GM12864 (cell line): Measurements from ENCODE around the gene APEX1.
"Not testable (repeated sequence)": the region's sequence is repeated elsewhere in the genome, so short reads cannot be mapped to it uniquely, and the experiment has no call there.

Source experiments
- DNase-seq: peaks from one replicate; pipeline ENCODE4 v3.0.0-alpha.2; 2011; ENCODE audit warnings: low read depth
- H3K4me3 ChIP-seq: 2 replicates; pipeline ENCODE4 v1.5.1; 2011; ENCODE audit warnings: mild to moderate bottlenecking, low read depth, low read length, control low read depth
- TF ChIP-seq, protein P1 (sequence below): IDR thresholded peaks from 2 replicates; pipeline ENCODE4 v1.5.1; 2011; ENCODE audit warnings: low read depth, mild to moderate bottlenecking, moderate library complexity, low read length, control low read depth, inconsistent platforms; ENCODE audit errors: missing control alignments

Gene APEX1

DNA sequence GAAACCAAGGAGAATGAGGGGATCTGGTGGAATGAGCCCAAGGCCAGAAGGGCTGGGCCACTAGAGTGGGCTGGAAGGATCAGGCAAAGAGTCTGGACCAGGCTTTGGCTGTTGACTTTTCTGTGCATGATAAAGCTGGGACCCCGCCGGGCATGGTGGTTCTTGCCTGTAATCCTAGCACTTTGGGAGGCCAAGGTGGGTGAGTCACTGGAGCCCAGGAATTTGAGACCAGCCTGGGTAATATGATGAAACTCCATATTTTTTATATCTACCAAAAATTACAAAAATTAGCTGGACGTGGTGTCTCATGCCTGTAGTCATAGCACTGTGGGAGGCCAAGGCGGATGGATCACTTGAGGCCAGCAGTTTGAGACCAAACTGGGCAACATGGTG, 18.7 kb upstream of the APEX1 start:
- H3K4me3 ChIP-seq, result no peak overlapping the region
- TF ChIP-seq, protein P1, sequence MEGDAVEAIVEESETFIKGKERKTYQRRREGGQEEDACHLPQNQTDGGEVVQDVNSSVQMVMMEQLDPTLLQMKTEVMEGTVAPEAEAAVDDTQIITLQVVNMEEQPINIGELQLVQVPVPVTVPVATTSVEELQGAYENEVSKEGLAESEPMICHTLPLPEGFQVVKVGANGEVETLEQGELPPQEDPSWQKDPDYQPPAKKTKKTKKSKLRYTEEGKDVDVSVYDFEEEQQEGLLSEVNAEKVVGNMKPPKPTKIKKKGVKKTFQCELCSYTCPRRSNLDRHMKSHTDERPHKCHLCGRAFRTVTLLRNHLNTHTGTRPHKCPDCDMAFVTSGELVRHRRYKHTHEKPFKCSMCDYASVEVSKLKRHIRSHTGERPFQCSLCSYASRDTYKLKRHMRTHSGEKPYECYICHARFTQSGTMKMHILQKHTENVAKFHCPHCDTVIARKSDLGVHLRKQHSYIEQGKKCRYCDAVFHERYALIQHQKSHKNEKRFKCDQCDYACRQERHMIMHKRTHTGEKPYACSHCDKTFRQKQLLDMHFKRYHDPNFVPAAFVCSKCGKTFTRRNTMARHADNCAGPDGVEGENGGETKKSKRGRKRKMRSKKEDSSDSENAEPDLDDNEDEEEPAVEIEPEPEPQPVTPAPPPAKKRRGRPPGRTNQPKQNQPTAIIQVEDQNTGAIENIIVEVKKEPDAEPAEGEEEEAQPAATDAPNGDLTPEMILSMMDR, result no peak
- no peak for DNase-seq

DNA sequence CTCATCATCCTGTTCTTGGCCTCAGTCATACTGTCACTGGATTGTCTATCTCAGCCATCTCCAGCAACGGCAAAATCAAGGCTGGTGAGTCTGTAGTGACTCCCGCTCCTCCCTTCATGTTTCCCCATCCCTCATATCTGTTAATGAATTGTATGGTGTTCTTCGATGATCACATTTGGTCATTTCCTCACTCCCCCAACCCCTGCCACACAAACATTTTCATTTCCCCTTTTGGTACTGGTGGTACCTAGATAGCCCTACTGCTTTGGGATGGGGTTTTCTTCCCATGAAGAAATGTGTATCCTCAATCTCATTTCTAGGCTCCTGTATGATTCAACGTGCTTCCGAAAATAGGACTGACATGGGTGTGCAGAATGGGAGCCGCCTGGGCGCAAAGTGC, 16.4 kb upstream of the APEX1 start:
- H3K4me3 ChIP-seq, result no peak overlapping the region
- TF ChIP-seq, protein P1, result no peak
- DNase-seq, result no peak

DNA sequence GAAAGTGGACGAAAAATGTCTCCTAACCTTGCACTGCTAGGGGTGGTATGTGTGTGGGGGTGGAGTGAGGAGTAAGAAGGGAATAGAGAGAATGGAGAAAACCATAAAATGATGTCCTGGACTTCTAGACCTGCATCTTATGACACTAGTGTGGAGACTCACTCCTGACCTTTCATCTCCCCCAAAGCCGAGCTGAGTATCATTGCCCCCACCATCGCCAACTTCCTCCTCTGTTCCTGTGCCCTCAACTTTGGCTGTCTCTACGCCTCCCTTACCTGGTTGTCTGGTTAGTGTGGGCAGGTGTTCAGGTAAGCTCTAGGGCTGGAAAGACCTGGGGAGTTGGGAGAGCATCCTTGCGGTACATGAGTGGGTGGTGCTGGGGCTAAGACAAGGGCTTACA, 14.6 kb upstream of the APEX1 start:
- TF ChIP-seq, protein P1, result no peak
- no peak for DNase-seq
- no peak overlapping the region for H3K4me3 ChIP-seq

DNA sequence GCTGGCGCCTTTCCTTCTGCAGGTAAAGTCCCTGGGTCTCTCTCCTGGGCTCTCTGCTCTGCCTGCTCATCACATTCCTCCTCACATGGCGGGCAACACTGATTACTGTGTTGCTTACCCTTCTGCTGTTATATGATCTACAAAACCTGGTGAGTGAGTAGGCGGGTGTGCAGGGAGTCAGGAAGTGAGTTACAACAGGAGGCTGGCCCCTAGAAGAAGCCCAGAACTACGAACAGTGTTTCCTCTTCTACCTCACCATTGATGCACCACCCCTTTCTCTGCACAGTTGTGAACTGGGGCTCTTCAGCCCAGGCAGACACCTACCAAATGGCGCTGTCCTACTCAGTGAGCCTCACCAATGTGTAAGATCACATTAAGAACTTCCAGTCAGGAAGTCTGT, 14.1 kb upstream of the APEX1 start:
- no peak for DNase-seq
- H3K4me3 ChIP-seq, result no peak overlapping the region
- TF ChIP-seq, protein P1, result no peak

DNA sequence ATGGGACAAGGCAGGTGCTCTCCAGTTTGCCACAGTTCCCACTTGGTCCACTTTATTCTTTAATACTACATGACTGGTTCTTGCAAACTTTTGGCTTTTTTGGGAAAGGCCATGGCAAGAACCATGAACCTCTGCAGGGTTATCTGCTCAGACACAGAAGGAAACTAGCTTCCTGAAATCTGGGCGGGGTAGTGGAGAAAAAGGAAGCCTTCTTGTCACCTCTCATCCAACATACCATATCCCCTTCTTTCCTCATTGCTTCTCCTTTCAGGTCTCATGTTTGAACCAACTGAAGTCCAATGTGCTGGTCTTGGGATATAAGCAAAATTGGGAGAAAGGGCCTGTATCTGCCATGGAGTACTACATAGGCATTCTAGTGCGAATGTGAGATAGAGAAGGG, 13.6 kb upstream of the APEX1 start:
- no peak for DNase-seq
- TF ChIP-seq, protein P1, result no peak
- no peak overlapping the region for H3K4me3 ChIP-seq

DNA sequence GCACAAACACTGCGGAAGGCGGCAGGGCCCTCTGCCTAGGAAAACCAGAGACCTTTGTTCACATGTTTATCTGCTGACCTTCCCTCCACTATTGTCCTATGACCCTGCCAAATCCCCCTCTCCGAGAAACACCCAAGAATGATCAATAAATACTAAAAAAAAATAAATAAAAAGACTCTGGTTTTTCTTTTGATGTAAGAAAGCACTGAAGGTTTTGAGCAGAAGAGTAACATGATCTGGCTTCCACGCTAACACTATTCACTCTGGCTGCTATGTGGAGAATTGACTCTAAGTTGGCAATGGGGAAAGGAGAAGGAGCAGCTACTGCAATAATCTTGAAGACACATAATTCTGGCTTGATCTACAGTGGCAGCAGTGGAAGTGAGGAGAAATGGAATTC, 11.4 kb upstream of the APEX1 start:
- not testable (repeated sequence) for DNase-seq

DNA sequence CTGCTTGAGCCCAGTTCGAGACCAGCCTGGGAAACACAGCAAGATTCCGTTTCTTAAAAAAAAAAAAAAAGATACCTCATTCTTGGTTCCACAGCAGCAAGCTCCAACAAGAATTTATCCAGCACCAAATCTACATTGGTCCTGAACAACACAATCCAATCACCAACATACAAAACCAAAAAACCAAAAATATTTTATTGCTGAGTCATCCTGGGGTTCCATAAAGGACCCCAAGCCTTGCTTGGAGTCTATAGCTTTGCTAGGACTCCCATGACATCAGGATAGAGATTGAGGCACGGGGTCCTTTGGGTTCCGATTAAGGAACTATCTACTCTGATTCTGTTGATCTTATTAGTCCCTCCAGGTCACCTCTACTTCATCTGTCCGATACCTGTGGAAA, 8.1 kb upstream of the APEX1 start:
- TF ChIP-seq, protein P1, result no peak
- DNase-seq, result no peak
- H3K4me3 ChIP-seq, result no peak overlapping the region

More for the DNA sequence above, 11.4 kb upstream of the APEX1 start:
- not testable (repeated sequence) for H3K4me3 ChIP-seq

DNA sequence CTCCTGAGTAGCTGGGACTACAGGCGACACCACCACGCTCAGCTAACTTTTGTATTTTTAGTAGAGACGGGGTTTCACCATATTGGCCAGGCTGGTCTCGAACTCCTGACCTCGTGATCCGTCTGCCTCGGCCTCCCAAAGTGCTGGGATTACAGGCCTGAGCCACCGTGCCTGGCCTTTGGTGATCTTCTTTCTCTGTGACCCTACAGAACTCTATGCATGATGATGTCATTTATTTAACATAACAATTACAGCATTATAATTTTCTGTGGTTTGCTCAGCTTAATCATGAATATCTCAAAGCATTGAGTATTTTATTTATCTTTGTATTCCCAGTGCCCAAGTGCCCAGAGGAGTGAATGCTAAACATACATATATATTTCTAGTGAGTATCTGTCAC, 2.2 kb upstream of the APEX1 start:
- DNase-seq, H3K4me3 ChIP-seq: not testable (repeated sequence)
